Measurements from ENCODE around the gene CYP11A1. TPM values are rescaled to one million over a fixed set of nuclear protein-coding genes. Genes with fewer than 3 reads are reported as not detected.

The CYP11A1 gene
- total and polyA plus RNA-seq, 7 donors = 0.14 to 5.0 (median 0.61) TPM

- ATAC-seq (no peak), DNase-seq (peak in 1 of 2 donors; percentile 65)
- Histone ChIP-seq H3K27me3 (ENCODE audit: insufficient read depth in 3 of 3, low read length in 2 of 3) (no peaks in the 10 kb centered on the region), H3K9me3 (no peaks in the 10 kb centered on the region), H3K36me3 (ENCODE audit: insufficient read depth in 1 of 2, low read depth in 1 of 2) (no peaks in the 10 kb centered on the region), H3K4me1 (peaks cover 7% of the 10 kb centered on the region), H3K27ac (peak overlapping the region; percentile 9), H3K4me3 (no peak overlapping the region)
- 40 to 65% (median 60%) methylated on average over 13 of the region's 13 CpGs for WGBS, 3 donors
- TF ChIP-seq CTCF (IDR thresholded peaks at IDR 0.05) = no peak
- intact Hi-C loops (cut with DNase I) = no loop called here
These were observed 51.3 kb downstream of the CYP11A1 start for GRCh38 chr15:74316141-74316540.

GRCh38 chr15:74315626-74316025, 51.8 kb downstream of the CYP11A1 start:
- Histone ChIP-seq H3K4me3 (no peak overlapping the region), H3K4me1 (peaks cover 7% of the 10 kb centered on the region), H3K27me3 (ENCODE audit: insufficient read depth in 3 of 3, low read length in 2 of 3) (no peaks in the 10 kb centered on the region), H3K27ac (peak overlapping the region; percentile 9), H3K36me3 (ENCODE audit: insufficient read depth in 1 of 2, low read depth in 1 of 2) (no peaks in the 10 kb centered on the region), H3K9me3 (no peaks in the 10 kb centered on the region)
- TF ChIP-seq CTCF (IDR thresholded peaks at IDR 0.05) = no peak
- ATAC-seq = no peak
- DNase-seq = peak in 1 of 2 donors; percentile 62
- intact Hi-C loops (cut with DNase I) = no loop called here
- WGBS, 3 donors = 57 to 70% (median 70%) methylated on average over 5 of the region's 5 CpGs

GRCh38 chr15:74314795-74315438, 52.5 kb downstream of the CYP11A1 start:
- H3K27me3 ChIP-seq (ENCODE audit: insufficient read depth in 3 of 3, low read length in 2 of 3) = no peaks in the 10 kb centered on the region
- intact Hi-C loops (cut with DNase I) = loop anchor here in 1 of 2 donors (5.0 kb wide), 1 partner anchor 348 kb away; no protein-coding TSS in a partner anchor
- H3K36me3 ChIP-seq (ENCODE audit: insufficient read depth in 1 of 2, low read depth in 1 of 2) = no peaks in the 10 kb centered on the region
- peak in 1 of 4 donors; percentile 12 for ATAC-seq
- DNase-seq = peak in 1 of 2 donors; percentile 73
- H3K4me1 ChIP-seq = peaks cover 7% of the 10 kb centered on the region
- no peak overlapping the region for H3K4me3 ChIP-seq
- WGBS, 3 donors = 68 to 77% (median 73%) methylated on average over 13 of the region's 13 CpGs
- H3K27ac ChIP-seq = no peak overlapping the region
- no peaks in the 10 kb centered on the region for H3K9me3 ChIP-seq
- TF ChIP-seq CTCF (IDR thresholded peaks at IDR 0.05) = no peak

- no peaks in the 10 kb centered on the region for H3K9me3 ChIP-seq
- H3K36me3 ChIP-seq (ENCODE audit: insufficient read depth in 1 of 2, low read depth in 1 of 2) = no peaks in the 10 kb centered on the region
- intact Hi-C loops (cut with DNase I) = loop anchor here in 1 of 2 donors (5.0 kb wide), 1 partner anchor 347 kb away; no protein-coding TSS in a partner anchor
- peaks cover 0 to 5% (median 4%) of the 10 kb centered on the region in 3 donors for H3K27me3 ChIP-seq (ENCODE audit: insufficient read depth in 3 of 3, low read length in 2 of 3)
- peaks cover 5% of the 10 kb centered on the region for H3K4me1 ChIP-seq
- H3K4me3 ChIP-seq = no peak overlapping the region
- H3K27ac ChIP-seq = no peak overlapping the region
- ATAC-seq (no peak), DNase-seq (no peak)
- 70 to 73% (median 72%) methylated on average over 7 of the region's 7 CpGs for WGBS, 3 donors
- no peak for TF ChIP-seq CTCF (IDR thresholded peaks at IDR 0.05)
These were observed 53.6 kb downstream of the CYP11A1 start for GRCh38 chr15:74313889-74314288.

Data from psoas muscle (tissue), 8 donors.